ENCODE data around the gene VPS13C.

DNA sequence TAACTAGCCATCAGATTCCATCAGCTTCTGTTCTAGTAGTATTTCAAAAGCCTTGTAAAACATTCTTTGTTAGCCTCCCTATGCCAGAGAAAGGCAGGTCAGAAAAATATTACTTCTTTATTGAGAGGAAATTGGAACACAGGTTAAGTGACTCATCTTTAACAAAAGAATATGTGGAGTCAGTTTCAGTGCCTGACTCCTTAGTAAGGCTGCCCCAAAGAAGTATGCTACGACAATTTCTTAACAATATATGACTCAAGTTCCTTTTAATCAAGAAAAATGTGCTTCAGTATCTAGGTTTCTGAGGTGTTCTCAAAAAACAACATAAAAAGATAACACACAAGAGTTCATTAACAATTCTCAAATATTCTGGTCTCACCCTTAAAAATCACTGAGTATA lies 139.2 kb downstream of the VPS13C start:
- no peak for TF ChIP-seq EZH2phosphoT487 (IDR thresholded peaks at IDR 0.05; ENCODE audit: borderline replicate concordance)
- TF ChIP-seq, protein P1, sequence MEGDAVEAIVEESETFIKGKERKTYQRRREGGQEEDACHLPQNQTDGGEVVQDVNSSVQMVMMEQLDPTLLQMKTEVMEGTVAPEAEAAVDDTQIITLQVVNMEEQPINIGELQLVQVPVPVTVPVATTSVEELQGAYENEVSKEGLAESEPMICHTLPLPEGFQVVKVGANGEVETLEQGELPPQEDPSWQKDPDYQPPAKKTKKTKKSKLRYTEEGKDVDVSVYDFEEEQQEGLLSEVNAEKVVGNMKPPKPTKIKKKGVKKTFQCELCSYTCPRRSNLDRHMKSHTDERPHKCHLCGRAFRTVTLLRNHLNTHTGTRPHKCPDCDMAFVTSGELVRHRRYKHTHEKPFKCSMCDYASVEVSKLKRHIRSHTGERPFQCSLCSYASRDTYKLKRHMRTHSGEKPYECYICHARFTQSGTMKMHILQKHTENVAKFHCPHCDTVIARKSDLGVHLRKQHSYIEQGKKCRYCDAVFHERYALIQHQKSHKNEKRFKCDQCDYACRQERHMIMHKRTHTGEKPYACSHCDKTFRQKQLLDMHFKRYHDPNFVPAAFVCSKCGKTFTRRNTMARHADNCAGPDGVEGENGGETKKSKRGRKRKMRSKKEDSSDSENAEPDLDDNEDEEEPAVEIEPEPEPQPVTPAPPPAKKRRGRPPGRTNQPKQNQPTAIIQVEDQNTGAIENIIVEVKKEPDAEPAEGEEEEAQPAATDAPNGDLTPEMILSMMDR (conservative IDR thresholded peaks at IDR 0.05; ENCODE audit: low read length): no peak
